ENCODE measurements around the gene KIF26B. TPM values are rescaled to one million over a fixed set of nuclear protein-coding genes. Genes with fewer than 3 reads are reported as not detected.

KIF26B gene
- total and polyA plus RNA-seq, 10 of the 15 experiments (the other 5 are each of a cell fraction or from before 2014, with no cell fraction given): 0.35 to 11.6 (median 2.2) TPM

- in situ Hi-C loops (cut with MboI) (no loop called here), intact Hi-C loops (cut with micrococcal nuclease; ENCODE audit: unreplicated experiment) (no loop called here)
- FAIRE-seq: no peak
- no peak for ATAC-seq
- H4K20me1 ChIP-seq (ENCODE audit: control insufficient read depth, insufficient read depth): no peaks in the 10 kb centered on the region
- ChIA-PET POLR2A (no interaction called here), SMC1A (ENCODE audit: uncharacterized antibody, unreplicated experiment) (no interaction called here), RAD21 (ENCODE audit: unreplicated experiment) (no interaction called here), CTCF (no interaction called here)
- H3K79me2 ChIP-seq (ENCODE audit: control insufficient read depth, insufficient read depth, low read length): no peaks in the 10 kb centered on the region
- no peaks in the 10 kb centered on the region for H3K4me1 ChIP-seq (ENCODE audit: control insufficient read depth, insufficient read depth, low read length)
- no peaks in the 10 kb centered on the region for H3K9me3 ChIP-seq (replicated peaks; ENCODE audit: control insufficient read depth, insufficient read depth, low read length)
- no TSS peak for BruUV-seq (replicated peaks)
- no peak for DNase-seq (ENCODE audit: low read depth, low spot score)
- 42% methylated on average over 12 of the region's 12 CpGs for WGBS (ENCODE audit: insufficient coverage, insufficient replicate concordance, low lambda C conversion rate, missing lambda C conversion rate)
- H3K27me3 ChIP-seq (replicated peaks in 1 of 2; ENCODE audit: control insufficient read depth in 2 of 2, insufficient read depth in 2 of 2, low read length in 1 of 2): peaks cover 0 to 2% of the 10 kb centered on the region in 2 experiments; a peak in 1 of 4 replicates
- H3K4me2 ChIP-seq (ENCODE audit: control insufficient read depth, insufficient read depth): no peak overlapping the region
- H3K9ac ChIP-seq (ENCODE audit: control insufficient read depth, insufficient read depth, low read length): no peak overlapping the region
- H3K4me3 ChIP-seq: no peak overlapping the region
- no peak overlapping the region for H3K27ac ChIP-seq (ENCODE audit: control insufficient read depth, insufficient read depth)
- H3K36me3 ChIP-seq (ENCODE audit: control insufficient read depth in 2 of 2, insufficient read depth in 2 of 2, low read length in 1 of 2): no peaks in the 10 kb centered on the region
- H2AFZ ChIP-seq (ENCODE audit: control insufficient read depth, low read depth, low read length): no peak overlapping the region
- TF ChIP-seq BACH1 (IDR thresholded peaks at IDR 0.05; ENCODE audit: borderline replicate concordance) (no peak), NFIC (IDR thresholded peaks at IDR 0.05; ENCODE audit: low read depth, low read length) (no peak), BMI1 (IDR thresholded peaks at IDR 0.05; ENCODE audit: borderline replicate concordance) (no peak), ETV6 (conservative IDR thresholded peaks at IDR 0.05 in 1 of 2, IDR thresholded peaks at IDR 0.05 in 1 of 2; ENCODE audit: borderline replicate concordance in 1 of 2, low read depth in 1 of 2) (no peak), BCLAF1 (IDR thresholded peaks at IDR 0.05) (no peak), ZZZ3 (IDR thresholded peaks at IDR 0.05; ENCODE audit: control insufficient read depth, insufficient read length, low read depth) (no peak), E2F4 (IDR thresholded peaks at IDR 0.05; ENCODE audit: low read depth, low read length) (no peak), RELA (IDR thresholded peaks at IDR 0.05; ENCODE audit: borderline replicate concordance, partially characterized antibody) (no peak), RCOR1 (conservative IDR thresholded peaks at IDR 0.05; ENCODE audit: low read depth, low read length) (no peak), IRF3 (IDR thresholded peaks at IDR 0.05) (no peak), ATF3 (IDR thresholded peaks at IDR 0.05; ENCODE audit: borderline replicate concordance, extremely low read depth, low read depth, low read length) (no peak), TBL1XR1 (IDR thresholded peaks at IDR 0.05; ENCODE audit: low read depth, low read length) (no peak), NKRF (conservative IDR thresholded peaks at IDR 0.05) (no peak), TCF12 (IDR thresholded peaks at IDR 0.05; ENCODE audit: low read depth, low read length) (no peak), NFXL1 (IDR thresholded peaks at IDR 0.05; ENCODE audit: borderline replicate concordance) (no peak), CHD2 (IDR thresholded peaks at IDR 0.05; ENCODE audit: borderline replicate concordance, low read depth, low read length) (no peak)
Measured at GRCh38 chr1:245375789-245376460, 221.1 kb downstream of the KIF26B start.
